HEK293 (cell line): ENCODE results near the gene SLC7A6.

ENCODE experiments used
- CTCF ChIA-PET: fragments of 350-600 bp; formaldehyde crosslinking; extraction: SDS; loops from one replicate; lab custom pipeline; 2021; ENCODE audit warnings: antibody characterized with exemption; lab: Yijun Ruan, JAX
- POLR2A ChIA-PET: fragments of 300-600 bp; formaldehyde crosslinking; extraction: SDS; loops from one replicate; lab custom pipeline; 2020; ENCODE audit warnings: antibody characterized with exemption, inconsistent platforms; lab: Yijun Ruan, JAX
- H3K27ac ChIP-seq: fragments of 200-500 bp; sonication (Bioruptor generic); 2 replicates; pipeline ENCODE4 v1.5.1; 2014; ENCODE audit warnings: low read depth, low read length, control low read depth, inconsistent platforms; ENCODE audit errors: extremely low read depth
- H3K36me3 ChIP-seq, 2 experiments: fragments of 200-500 bp in 1 of 2; sonication (Bioruptor generic) in 1 of 2; 1 replicate in 1 of 2; 2 replicates in 1 of 2; pipeline ENCODE4 v1.5.1; 2014 to 2017; ENCODE audit warnings: inconsistent platforms in 2 of 2, low read length in 2 of 2; ENCODE audit not compliant: control insufficient read depth in 2 of 2, insufficient read depth in 1 of 2
- H3K4me1 ChIP-seq: fragments of 200-500 bp; sonication (Bioruptor generic); 2 replicates; pipeline ENCODE4 v1.5.1; 2014; ENCODE audit warnings: mild to moderate bottlenecking, low read length, inconsistent platforms; ENCODE audit not compliant: control insufficient read depth, insufficient read depth
- H3K4me3 ChIP-seq: 2 replicates; pipeline ENCODE4 v1.5.1; 2011; ENCODE audit warnings: low read depth, mild to moderate bottlenecking, control low read depth, low read length, moderate library complexity
- H3K9me3 ChIP-seq: fragments of 200-500 bp; sonication (Bioruptor generic); 2 replicates; pipeline ENCODE4 v1.5.1; 2014; ENCODE audit warnings: low read depth, low read length, inconsistent platforms; ENCODE audit not compliant: control insufficient read depth, insufficient read depth
- BCL6B ChIP-seq: fragments of 450-650 bp; formaldehyde crosslinking; IDR thresholded peaks from 2 replicates; pipeline ENCODE4 v1.5.1; 2017; ENCODE audit warnings: missing biosample characterization, missing genetic modification characterization
- GFI1B ChIP-seq: fragments of 450-650 bp; formaldehyde crosslinking; IDR thresholded peaks from 2 replicates; pipeline ENCODE4 v1.5.1; 2016; ENCODE audit warnings: missing biosample characterization, missing genetic modification characterization
- GLIS2 ChIP-seq: fragments of 450-650 bp; formaldehyde crosslinking; IDR thresholded peaks from 2 replicates; pipeline ENCODE4 v1.5.1; 2016; ENCODE audit warnings: missing biosample characterization, missing genetic modification characterization
- HOXD13 ChIP-seq: sonication (generic); formaldehyde crosslinking; IDR thresholded peaks from 2 replicates; pipeline ENCODE4 v1.8.0; 2022; ENCODE audit warnings: missing genetic modification reagents, borderline replicate concordance
- KLF9 ChIP-seq: fragments of 450-650 bp; formaldehyde crosslinking; IDR thresholded peaks from 2 replicates; pipeline ENCODE4 v1.5.1; 2016; ENCODE audit warnings: missing biosample characterization, missing genetic modification characterization, low read depth
- MZF1 ChIP-seq: fragments of 450-650 bp; formaldehyde crosslinking; IDR thresholded peaks from 2 replicates; pipeline ENCODE4 v1.5.1; 2017; ENCODE audit warnings: missing biosample characterization, missing genetic modification characterization, borderline replicate concordance
- OSR2 ChIP-seq: fragments of 450-650 bp; formaldehyde crosslinking; IDR thresholded peaks from 2 replicates; pipeline ENCODE4 v1.5.1; 2016; ENCODE audit warnings: missing biosample characterization, missing genetic modification characterization
- SCRT2 ChIP-seq: fragments of 450-650 bp; formaldehyde crosslinking; IDR thresholded peaks from 2 replicates; pipeline ENCODE4 v1.5.1; 2016; ENCODE audit warnings: missing biosample characterization, missing genetic modification characterization
- SP7 ChIP-seq: fragments of 450-650 bp; formaldehyde crosslinking; IDR thresholded peaks from 2 replicates; pipeline ENCODE4 v1.5.1; 2016; ENCODE audit warnings: missing biosample characterization, missing genetic modification characterization
- ZBTB8A ChIP-seq: fragments of 450-650 bp; formaldehyde crosslinking; IDR thresholded peaks from 2 replicates; pipeline ENCODE4 v1.5.1; 2016; ENCODE audit warnings: missing biosample characterization, missing genetic modification characterization
- ZNF302 ChIP-seq: fragments of 450-650 bp; formaldehyde crosslinking; IDR thresholded peaks from 2 replicates; pipeline ENCODE4 v1.5.1; 2016; ENCODE audit warnings: missing biosample characterization, missing genetic modification characterization, low read depth
- ZNF324 ChIP-seq: fragments of 450-650 bp; formaldehyde crosslinking; IDR thresholded peaks from 2 replicates; pipeline ENCODE4 v1.5.1; 2016; ENCODE audit warnings: missing biosample characterization, missing genetic modification characterization
- ZNF48 ChIP-seq: fragments of 450-650 bp; formaldehyde crosslinking; IDR thresholded peaks from 2 replicates; pipeline ENCODE4 v1.5.1; 2016; ENCODE audit warnings: missing biosample characterization, missing genetic modification characterization
- ZNF514 ChIP-seq: fragments of 450-650 bp; formaldehyde crosslinking; IDR thresholded peaks from 2 replicates; pipeline ENCODE4 v1.5.1; 2016; ENCODE audit warnings: missing biosample characterization, missing genetic modification characterization
- ZNF530 ChIP-seq: fragments of 450-650 bp; formaldehyde crosslinking; IDR thresholded peaks from 2 replicates; pipeline ENCODE4 v1.5.1; 2016; ENCODE audit warnings: low read depth, missing biosample characterization, missing genetic modification characterization
- ZNF544 ChIP-seq: fragments of 450-650 bp; formaldehyde crosslinking; IDR thresholded peaks from 2 replicates; pipeline ENCODE4 v1.5.0; 2017; ENCODE audit warnings: missing biosample characterization, missing genetic modification characterization
- ZNF558 ChIP-seq: fragments of 450-650 bp; formaldehyde crosslinking; IDR thresholded peaks from 2 replicates; pipeline ENCODE4 v1.5.1; 2016; ENCODE audit warnings: missing biosample characterization, missing genetic modification characterization
- ZNF658 ChIP-seq: fragments of 450-650 bp; formaldehyde crosslinking; IDR thresholded peaks from 2 replicates; pipeline ENCODE4; 2016; ENCODE audit warnings: missing biosample characterization, missing genetic modification characterization
- ZNF792 ChIP-seq: fragments of 450-650 bp; formaldehyde crosslinking; IDR thresholded peaks from 2 replicates; pipeline ENCODE4 v1.5.1; 2016; ENCODE audit warnings: missing biosample characterization, missing genetic modification characterization
- ZNF843 ChIP-seq: fragments of 450-650 bp; formaldehyde crosslinking; IDR thresholded peaks from 2 replicates; pipeline ENCODE4 v1.5.1; 2016; ENCODE audit warnings: missing biosample characterization, missing genetic modification characterization
- TF ChIP-seq, protein P1 (sequence below): fragments of 450-650 bp; formaldehyde crosslinking; IDR thresholded peaks from 2 replicates; pipeline ENCODE4 v1.5.1; 2016; ENCODE audit warnings: missing biosample characterization, missing genetic modification characterization
- TF ChIP-seq, protein P2 (sequence below): fragments of 450-650 bp; formaldehyde crosslinking; IDR thresholded peaks from 2 replicates; pipeline ENCODE4 v1.5.1; 2016; ENCODE audit warnings: missing biosample characterization, missing genetic modification characterization
- TF ChIP-seq, protein P3 (sequence below): fragments of 450-650 bp; formaldehyde crosslinking; IDR thresholded peaks from 2 replicates; pipeline ENCODE4 v1.5.1; 2016; ENCODE audit warnings: missing biosample characterization, missing genetic modification characterization
- TF ChIP-seq, protein P4 (sequence below): fragments of 450-650 bp; formaldehyde crosslinking; IDR thresholded peaks from 2 replicates; pipeline ENCODE4 v1.5.1; 2017; ENCODE audit warnings: missing biosample characterization, mild to moderate bottlenecking, missing genetic modification characterization, moderate library complexity

SLC7A6 gene

DNA sequence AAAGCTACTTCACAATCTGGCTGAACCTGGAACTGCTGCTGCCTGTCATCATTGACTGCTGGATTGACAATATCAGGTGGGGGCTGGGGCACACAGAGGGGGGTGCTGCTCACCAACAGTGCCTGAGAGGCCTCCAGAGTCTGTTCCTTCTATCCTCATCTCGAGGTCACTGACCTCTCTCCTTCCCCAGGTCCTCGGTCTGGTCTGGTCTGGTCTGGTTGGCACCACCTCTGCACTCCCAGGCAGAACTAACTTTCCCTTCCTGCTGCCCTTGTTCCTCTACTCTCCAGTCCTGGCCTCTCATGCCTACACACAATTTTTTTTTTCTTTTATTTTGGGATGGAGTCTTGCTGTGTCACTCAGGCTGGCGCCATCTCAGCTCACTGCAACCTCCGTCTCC is 15.0 kb upstream of the SLC7A6 start (continued):
- no peak for TF ChIP-seq ZNF558 (tag by site-specific recombination)
- TF ChIP-seq, protein P1, sequence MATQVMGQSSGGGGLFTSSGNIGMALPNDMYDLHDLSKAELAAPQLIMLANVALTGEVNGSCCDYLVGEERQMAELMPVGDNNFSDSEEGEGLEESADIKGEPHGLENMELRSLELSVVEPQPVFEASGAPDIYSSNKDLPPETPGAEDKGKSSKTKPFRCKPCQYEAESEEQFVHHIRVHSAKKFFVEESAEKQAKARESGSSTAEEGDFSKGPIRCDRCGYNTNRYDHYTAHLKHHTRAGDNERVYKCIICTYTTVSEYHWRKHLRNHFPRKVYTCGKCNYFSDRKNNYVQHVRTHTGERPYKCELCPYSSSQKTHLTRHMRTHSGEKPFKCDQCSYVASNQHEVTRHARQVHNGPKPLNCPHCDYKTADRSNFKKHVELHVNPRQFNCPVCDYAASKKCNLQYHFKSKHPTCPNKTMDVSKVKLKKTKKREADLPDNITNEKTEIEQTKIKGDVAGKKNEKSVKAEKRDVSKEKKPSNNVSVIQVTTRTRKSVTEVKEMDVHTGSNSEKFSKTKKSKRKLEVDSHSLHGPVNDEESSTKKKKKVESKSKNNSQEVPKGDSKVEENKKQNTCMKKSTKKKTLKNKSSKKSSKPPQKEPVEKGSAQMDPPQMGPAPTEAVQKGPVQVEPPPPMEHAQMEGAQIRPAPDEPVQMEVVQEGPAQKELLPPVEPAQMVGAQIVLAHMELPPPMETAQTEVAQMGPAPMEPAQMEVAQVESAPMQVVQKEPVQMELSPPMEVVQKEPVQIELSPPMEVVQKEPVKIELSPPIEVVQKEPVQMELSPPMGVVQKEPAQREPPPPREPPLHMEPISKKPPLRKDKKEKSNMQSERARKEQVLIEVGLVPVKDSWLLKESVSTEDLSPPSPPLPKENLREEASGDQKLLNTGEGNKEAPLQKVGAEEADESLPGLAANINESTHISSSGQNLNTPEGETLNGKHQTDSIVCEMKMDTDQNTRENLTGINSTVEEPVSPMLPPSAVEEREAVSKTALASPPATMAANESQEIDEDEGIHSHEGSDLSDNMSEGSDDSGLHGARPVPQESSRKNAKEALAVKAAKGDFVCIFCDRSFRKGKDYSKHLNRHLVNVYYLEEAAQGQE (tag by site-specific recombination): no peak
- no peak for TF ChIP-seq KLF9
- no peak for TF ChIP-seq BCL6B (tag by site-specific recombination)
- TF ChIP-seq, protein P2, sequence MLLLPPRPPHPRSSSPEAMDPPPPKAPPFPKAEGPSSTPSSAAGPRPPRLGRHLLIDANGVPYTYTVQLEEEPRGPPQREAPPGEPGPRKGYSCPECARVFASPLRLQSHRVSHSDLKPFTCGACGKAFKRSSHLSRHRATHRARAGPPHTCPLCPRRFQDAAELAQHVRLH (tag by site-specific recombination): no peak
- no peak for TF ChIP-seq ZNF843 (tag by site-specific recombination)
- no peak for TF ChIP-seq OSR2 (tag by site-specific recombination)
- TF ChIP-seq ZNF658 (tag by site-specific recombination): no peak
- no peak for TF ChIP-seq ZNF514
- TF ChIP-seq, protein P3, sequence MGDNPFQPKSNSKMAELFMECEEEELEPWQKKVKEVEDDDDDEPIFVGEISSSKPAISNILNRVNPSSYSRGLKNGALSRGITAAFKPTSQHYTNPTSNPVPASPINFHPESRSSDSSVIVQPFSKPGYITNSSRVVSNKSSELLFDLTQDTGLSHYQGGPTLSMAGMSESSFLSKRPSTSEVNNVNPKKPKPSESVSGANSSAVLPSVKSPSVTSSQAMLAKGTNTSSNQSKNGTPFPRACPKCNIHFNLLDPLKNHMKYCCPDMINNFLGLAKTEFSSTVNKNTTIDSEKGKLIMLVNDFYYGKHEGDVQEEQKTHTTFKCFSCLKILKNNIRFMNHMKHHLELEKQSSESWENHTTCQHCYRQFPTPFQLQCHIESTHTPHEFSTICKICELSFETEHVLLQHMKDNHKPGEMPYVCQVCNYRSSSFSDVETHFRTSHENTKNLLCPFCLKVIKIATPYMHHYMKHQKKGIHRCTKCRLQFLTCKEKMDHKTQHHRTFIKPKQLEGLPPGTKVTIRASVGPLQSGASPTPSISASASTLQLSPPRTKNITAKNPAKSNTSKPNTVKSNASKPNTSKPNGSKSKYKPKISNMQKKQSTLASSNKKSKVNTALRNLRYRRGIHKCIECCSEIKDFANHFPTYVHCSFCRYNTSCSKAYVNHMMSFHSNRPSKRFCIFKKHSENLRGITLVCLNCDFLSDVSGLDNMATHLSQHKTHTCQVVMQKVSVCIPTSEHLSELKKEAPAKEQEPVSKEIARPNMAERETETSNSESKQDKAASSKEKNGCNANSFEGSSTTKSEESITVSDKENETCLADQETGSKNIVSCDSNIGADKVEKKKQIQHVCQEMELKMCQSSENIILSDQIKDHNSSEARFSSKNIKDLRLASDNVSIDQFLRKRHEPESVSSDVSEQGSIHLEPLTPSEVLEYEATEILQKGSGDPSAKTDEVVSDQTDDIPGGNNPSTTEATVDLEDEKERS (tag by site-specific recombination): no peak
- no peak for TF ChIP-seq ZNF302 (tag by site-specific recombination)
- TF ChIP-seq GFI1B (tag by site-specific recombination): no peak
- TF ChIP-seq, all 188 proteins: peak for 0

GRCh38 chr16:68250951-68251350 is 13.4 kb upstream of the SLC7A6 start:
- Histone ChIP-seq H3K4me1 (no peaks in the 10 kb centered on the region), H3K9me3 (no peaks in the 10 kb centered on the region), H3K36me3 (peaks cover 0 to 50% of the 10 kb centered on the region in 2 experiments; a peak in 2 of 3 replicates), H3K27ac (no peak overlapping the region), H3K4me3 (no peak overlapping the region)
- CTCF ChIA-PET: interaction anchor here (0.6 to 2.8 kb wide), 2 partner anchors 11 to 206 kb away, joined by 4 to 14 read pairs; no protein-coding TSS in a partner anchor
- POLR2A ChIA-PET: interaction anchor here (2.4 kb wide), 1 partner anchor 14 kb away, joined by 9 read pairs; no protein-coding TSS in a partner anchor
- TF ChIP-seq ZNF544 (tag by site-specific recombination) (no peak), SP7 (no peak), SCRT2 (tag by site-specific recombination) (peak; percentile 68)

DNA sequence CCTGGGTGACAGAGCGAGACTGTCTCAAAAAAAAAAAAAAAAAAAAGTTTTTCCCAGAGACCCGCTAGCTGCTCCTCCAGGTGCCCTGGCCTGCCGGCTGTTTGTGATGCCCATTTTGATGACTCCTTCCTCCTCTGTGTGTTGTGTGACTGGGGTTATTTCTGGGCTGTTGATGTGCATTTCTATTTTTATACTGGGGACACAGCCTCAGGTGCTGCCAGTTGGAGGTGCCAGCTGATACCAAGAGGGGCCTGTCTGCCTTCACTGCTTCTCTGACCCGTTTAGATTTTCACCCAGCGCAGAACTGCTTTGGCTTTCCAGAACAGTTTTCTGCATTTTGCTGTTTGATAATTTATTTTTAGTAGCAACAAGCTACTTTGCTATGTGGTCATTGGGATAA is 12.5 kb upstream of the SLC7A6 start:
- ChIA-PET CTCF (interaction anchor here (1.8 to 2.8 kb wide), 2 partner anchors 10 to 12 kb away, joined by 5 to 14 read pairs; partner anchors contain the start of gene SLC7A6), POLR2A (interaction anchor here (0.6 to 2.4 kb wide), 3 partner anchors 15 to 699 kb away, joined by 3 to 9 read pairs (median 3); partner anchors contain the start of genes PRMT7 and SLC7A6OS)
- H3K36me3 ChIP-seq: peaks cover 0 to 53% of the 10 kb centered on the region in 2 experiments; a peak in 2 of 3 replicates
- H3K27ac ChIP-seq: no peak overlapping the region
- H3K9me3 ChIP-seq: no peaks in the 10 kb centered on the region
- no peak overlapping the region for H3K4me3 ChIP-seq
- H3K4me1 ChIP-seq: no peaks in the 10 kb centered on the region
- TF ChIP-seq MZF1 (no peak), ZBTB8A (tag by site-specific recombination) (no peak), ZNF324 (tag by site-specific recombination) (no peak), KLF9 (no peak), GLIS2 (no peak), ZNF48 (tag by site-specific recombination) (no peak), HOXD13 (CRISPR knock-in tag) (no peak), ZNF792 (tag by site-specific recombination) (no peak), ZNF530 (tag by site-specific recombination) (no peak)
- TF ChIP-seq, protein P4, sequence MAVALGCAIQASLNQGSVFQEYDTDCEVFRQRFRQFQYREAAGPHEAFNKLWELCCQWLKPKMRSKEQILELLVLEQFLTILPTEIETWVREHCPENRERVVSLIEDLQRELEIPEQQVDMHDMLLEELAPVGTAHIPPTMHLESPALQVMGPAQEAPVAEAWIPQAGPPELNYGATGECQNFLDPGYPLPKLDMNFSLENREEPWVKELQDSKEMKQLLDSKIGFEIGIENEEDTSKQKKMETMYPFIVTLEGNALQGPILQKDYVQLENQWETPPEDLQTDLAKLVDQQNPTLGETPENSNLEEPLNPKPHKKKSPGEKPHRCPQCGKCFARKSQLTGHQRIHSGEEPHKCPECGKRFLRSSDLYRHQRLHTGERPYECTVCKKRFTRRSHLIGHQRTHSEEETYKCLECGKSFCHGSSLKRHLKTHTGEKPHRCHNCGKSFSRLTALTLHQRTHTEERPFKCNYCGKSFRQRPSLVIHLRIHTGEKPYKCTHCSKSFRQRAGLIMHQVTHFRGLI (tag by site-specific recombination): no peak
